Activated CD4-positive, alpha-beta T cell treated with anti-CD3 and anti-CD28 coated beads for 1 hour (primary cell): ENCODE results near the gene IFNA21.
"Not testable (repeated sequence)": the region's sequence is repeated elsewhere in the genome, so short reads cannot be mapped to it uniquely, and the experiment has no call there.

Experiments
- DNase-seq: peaks from one replicate; pipeline ENCODE4 v3.0.0-alpha.2; 2020

IFNA21 gene

DNA sequence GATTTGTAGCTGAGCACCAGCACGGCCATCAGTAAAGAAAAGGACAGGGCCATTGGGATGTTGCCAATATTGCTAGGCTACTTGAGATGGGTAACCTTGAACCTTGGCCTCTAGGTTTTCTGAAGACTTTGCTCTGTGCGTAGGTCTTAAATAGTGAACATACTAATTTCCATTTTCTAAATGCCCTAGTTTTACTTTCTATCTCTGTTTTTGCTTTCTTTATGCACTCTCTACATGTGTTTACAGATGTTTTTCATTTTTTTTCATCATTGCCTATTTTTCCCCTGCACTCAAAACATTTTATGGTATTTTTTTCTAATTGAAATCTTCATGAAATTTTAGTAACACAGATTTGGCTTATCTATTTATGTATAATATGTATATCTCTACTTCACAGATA is at the start of gene IFNA21:
Gene IFNA21 (minus strand): TSS at position 101 of the 400 bp plus-strand sequence. CDS start 48 bp downstream, at position 53.
- DNase-seq: not testable (repeated sequence)

DNA sequence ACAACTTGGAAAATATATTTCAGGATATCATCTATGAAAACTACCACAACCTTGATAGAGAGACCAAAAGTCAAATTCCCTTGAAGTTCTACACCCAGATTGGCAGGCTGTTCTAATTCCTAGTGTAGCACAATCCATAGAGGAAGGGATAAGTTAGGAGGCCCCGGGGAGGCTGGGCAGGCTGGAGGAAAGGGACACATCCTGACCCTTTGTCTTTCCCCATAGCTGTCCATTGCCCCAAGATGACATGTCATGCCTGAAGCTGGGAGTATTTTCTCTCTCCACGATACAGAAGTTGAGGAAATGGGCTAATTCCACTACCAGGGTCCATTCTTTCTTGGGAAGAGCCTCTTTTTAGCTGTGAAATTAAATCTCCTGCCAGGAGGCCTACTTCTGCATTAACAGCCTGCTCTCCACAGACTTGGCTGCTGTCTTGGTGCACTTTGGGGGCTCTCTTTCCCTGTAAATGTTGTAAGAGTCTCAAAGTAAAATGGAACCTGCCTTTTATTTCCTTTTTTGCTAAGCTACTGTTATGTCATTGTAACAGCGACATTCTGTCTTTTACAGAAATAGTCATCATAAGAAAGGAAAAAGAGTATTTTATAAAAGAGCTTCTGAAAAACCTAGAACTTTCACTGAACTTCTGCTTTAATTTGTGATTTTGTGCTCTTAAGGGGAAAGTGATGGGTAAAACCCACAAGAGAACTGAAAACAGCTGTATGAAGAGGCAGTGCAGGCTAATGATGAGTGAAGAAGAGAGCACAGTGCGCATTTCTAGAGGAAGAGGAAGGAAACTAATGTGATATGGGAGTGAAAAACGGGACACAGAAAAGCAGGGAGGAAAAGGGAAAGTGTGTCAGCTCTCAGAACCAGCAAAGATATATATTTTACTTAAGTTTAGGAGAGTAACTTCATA is 47.2 kb upstream of the IFNA21 start:
- not testable (repeated sequence) for DNase-seq

DNA sequence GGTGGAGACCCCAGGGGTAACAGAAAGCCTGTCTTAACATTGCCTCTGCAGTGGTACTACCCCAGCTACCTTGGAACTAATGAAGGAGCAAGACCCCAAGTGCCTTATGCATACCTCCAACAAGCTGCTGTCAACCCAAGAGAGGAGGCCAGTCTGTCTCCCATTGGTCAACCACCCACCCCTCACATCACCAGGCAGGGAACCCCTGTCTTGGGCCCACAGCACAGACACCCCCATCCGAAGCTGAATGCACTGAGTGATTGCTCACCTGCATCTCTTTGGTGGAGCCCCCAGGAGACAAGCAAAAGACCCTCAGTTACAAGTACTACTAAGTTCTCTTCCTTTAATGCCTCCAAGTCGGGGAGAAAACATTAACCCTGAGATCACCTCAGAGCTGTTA is 45.7 kb upstream of the IFNA21 start:
- not testable (repeated sequence) for DNase-seq

DNA sequence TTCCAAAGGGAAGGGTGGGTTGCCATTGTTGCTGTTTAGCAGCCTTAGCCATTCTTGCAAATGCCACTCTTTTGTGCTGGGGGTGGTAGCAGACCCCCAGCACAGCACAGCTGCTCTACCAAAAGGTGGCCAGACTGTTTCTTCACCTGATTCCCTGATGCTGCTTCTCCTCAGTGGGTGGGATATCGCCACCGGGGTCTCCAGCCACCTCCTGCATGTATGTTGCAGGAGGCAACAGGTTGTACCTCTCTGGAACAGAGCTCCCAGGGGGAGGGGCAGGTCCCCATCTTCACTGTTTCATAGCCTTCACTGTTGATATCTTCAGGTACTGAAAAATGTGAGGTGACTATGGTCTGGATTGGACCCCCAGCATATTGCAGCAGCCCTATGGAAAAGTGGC is 44.3 kb upstream of the IFNA21 start:
- DNase-seq: not testable (repeated sequence)

DNA sequence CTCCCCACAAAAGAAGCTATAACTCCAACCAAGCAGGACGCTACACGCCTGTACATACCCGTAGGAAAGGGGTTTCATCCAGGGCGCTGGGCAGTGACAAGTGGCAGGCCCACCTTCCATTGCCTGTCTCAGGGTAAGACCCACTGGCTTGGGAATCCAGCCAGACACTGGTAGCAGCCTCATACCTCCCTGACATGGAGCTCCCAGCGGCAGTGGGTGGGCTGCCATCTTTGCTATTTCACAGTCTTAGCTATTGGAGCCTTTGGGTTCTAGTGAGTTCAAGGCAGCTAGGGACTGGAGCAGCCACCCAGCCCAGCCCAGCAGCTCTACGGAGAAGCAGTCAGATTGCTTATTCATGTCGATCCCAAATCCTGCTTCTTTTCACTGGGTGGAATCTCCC is 43.9 kb upstream of the IFNA21 start:
- DNase-seq: no peak

DNA sequence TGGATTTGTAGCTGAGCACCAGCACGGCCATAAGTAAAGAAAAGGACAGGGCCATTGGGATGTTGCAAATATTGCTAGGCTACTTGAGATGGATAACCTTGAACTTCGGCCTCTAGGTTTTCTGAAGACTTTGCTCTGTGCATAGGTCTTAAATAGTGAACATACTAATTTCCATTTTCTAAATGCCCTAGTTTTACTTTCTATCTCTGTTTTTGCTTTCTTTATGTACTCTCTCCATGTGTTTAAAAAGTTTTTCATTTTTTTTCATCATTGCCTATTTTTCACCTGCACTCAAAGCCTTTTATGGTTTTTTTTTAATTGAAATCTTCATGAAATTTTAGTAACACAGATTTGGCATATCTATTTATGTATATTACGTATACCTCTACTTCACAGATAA is 40.6 kb upstream of the IFNA21 start, which contains the start of gene IFNA10:
Gene IFNA10 (minus strand): TSS at position 101 of the 400 bp plus-strand sequence. CDS start 46 bp downstream, at position 55.
- DNase-seq: not testable (repeated sequence)

DNA sequence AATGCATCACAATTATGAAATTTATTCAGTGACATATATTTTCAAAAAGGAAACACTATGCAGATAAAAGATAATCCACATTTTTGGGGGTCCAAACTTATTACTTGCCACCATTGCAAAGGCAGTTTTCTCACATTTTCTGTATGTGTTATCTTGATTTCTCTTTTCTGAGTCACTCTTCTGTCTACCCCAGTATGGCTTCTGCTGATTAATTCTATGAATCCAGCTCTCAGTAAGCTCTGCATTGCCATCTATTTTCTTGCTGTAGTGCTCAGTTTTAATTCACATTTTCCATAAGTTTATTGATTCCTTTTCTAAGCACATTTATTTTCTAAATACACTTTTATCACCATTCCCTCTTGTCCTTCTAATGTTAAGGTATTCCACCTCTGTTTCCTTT is 38.7 kb upstream of the IFNA21 start:
- no peak for DNase-seq

DNA sequence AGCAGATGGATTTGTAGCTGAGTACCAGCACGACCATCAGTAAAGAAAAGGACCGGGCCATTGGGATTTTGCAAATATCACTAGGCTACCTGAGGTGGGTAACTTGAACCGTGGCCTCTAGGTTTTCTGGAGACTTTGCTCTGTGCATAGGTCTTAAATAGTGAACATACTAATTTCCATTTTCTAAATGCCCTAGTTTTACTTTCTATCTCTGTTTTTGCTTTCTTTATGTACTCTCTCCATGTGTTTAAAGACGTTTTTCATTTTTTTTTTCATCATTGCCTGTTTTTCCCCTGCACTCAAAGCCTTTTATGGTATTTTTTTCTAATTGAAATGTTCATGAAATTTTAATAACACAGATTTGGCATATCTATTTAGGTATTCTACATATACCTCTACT is 35.6 kb upstream of the IFNA21 start, which contains the start of gene IFNA7:
Gene IFNA7 (minus strand): TSS at position 101 of the 400 bp plus-strand sequence. CDS start 40 bp downstream, at position 61.
- not testable (repeated sequence) for DNase-seq

DNA sequence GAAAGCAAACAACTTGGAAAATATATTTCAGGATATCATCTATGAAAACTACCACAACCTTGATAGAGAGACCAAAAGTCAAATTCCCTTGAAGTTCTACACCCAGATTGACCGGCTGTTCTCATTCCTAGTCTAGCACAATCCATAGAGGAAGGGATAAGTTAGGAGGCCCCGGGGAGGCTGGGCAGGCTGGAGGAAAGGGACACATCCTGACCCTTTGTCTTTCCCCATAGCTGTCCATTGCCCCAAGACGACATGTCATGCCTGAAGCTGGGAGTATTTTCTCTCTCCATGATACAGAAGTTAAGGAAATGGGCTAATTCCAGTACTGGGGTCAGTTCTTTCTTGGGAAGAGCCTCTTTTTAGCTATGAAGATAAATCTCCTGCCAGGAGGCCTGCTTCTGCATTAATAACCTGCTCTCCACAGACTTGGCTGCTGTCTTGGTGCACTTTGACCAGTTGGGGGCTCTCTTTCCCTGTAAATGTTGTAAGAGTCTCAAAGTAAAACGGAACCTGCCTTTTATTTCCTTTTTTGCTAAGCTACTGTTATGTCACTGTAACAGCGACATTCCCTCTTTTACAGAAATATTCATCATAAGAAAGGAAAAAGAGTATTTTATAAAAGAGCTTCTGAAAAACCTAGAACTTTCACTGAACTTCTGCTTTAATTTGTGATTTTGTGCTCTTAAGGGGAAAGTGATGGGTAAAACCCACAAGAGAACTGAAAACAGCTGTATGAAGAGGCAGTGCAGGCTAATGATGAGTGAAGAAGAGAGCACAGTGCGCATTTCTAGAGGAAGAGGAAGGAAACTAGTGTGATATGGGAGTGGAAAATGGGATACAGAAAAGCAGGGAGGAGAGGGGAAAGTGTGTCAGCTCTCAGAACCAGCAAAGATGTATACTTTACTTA is 28.7 kb upstream of the IFNA21 start:
- not testable (repeated sequence) for DNase-seq

DNA sequence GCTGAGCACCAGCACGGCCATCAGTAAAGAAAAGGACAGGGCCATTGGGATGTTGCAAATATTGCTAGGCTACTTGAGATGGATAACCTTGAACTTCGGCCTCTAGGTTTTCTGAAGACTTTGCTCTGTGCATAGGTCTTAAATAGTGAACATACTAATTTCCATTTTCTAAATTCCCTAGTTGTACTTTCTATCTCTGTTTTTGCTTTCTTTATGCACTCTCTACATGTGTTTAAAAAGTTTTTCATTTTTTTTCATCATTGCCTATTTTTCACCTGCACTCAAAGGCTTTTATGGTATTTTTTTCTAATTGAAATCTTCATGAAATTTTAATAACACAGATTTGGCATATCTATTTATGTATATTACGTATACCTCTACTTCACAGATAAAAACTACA is 21.0 kb upstream of the IFNA21 start, which contains the start of gene IFNA4:
Gene IFNA4 (minus strand): TSS at position 101 of the 400 bp plus-strand sequence. CDS start 56 bp downstream, at position 45.
- DNase-seq: not testable (repeated sequence)

DNA sequence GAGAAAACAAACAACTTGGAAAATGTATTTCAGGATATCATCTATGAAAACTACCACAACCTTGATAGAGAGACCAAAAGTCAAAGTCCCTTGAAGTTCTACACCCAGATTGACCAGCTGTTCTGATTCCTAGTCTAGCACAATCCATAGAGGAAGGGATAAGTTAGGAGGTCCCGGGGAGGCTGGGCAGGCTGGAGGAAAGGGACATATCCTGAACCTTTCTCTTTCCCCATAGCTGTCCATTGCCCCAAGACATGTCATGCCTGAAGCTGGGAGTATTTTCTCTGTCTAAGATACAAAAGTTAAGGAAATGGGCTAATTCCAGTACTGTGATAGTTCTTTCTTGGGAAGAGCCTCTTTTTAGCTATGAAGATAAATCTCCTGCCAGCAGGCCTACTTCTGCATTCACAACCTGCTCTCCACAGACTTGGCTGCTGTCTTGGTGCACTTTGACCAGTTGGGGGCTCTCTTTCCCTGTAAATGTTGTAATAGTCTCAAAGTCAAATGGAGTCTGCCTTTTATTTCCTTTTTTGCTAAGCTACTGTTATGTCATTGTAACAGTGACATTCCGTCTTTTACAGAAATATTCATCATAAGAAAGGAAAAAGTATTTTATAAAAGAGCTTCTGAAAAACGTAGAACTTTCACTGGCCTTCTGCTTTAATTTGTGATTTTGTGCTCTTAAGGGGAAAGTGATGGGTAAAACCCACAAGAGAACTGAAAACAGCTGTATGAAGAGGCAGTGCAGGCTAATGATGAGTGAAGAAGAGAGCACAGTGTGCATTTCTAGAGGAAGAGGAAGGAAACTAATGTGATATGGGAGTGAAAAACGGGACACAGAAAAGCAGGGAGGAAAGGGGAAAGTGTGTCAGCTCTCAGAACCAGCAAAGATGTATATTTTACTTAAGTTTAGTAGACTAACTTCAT is 16.6 kb upstream of the IFNA21 start:
- DNase-seq: not testable (repeated sequence)

DNA sequence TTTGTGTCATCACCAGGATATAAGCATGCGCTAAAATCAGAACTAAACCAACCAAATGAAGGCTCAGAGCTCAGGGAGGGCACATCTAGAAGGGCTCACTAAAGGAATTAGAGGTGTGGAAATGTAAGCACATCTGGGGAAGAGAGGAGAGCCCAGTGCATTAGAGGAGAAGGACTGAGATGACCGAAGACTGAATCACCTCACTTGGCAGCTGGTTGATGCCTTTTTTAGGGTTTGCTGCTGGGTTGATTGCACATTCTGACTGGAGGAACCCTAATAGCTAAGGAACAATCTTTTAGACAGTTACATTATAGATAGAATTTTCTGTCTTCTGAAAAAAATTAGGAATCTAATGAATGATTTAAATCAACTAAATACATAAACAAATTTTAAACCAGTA is 8.2 kb upstream of the IFNA21 start:
- no peak for DNase-seq

DNA sequence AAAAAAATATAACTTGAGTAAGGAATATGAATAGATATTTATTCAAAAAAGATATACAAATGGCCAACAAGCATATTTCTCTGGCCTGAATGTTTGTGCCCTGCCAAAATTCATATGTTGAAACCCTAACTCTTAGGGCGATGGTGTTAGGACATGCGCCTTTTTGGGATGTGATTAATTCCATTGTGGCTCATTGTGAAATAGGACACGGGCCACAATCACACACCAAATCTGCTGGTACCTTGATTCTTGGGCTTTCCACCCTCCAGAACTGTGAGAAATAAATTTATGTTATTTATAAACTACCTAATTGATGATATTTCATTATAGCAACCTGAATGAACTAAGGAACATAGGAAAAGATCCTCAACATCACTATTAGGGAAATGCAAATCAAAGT is 5.7 kb upstream of the IFNA21 start:
- no peak for DNase-seq

DNA sequence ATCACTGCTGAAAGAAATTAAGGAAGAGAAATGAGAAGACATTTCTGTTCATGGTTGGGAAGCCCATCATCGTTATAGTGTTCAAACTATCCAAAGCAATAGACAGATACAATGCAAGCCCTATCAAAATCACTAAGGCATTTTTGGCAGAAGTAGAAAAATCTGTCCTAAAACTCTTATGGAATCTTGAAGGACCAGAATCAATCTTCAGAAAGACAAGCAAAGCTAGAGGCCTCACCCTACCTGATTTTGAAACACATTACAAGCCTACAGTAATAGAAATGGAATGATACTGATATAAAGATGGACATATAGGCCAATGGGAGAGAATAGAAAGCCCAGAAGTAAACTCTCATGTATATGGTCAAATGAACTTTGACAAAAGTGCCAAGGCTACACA is 4.9 kb upstream of the IFNA21 start:
- DNase-seq: no peak

DNA sequence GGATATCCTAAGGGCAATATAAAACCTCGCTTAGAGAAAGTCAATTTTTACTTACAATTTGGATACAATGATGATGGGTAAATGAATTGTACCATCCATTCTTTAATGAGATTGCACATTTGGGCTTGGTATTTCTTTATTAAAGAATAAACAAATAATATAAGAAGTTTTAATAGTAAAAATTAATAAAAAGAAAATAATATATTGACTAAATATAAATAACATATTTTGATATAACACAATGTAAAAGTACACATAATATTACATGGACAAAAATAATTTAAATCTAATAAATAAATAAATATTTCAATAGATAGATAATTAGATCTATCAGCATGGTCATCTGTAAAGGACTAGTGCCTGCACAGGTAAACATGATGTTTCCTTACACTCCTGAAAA is 944 bp downstream of the IFNA21 start:
- DNase-seq: no peak

DNA sequence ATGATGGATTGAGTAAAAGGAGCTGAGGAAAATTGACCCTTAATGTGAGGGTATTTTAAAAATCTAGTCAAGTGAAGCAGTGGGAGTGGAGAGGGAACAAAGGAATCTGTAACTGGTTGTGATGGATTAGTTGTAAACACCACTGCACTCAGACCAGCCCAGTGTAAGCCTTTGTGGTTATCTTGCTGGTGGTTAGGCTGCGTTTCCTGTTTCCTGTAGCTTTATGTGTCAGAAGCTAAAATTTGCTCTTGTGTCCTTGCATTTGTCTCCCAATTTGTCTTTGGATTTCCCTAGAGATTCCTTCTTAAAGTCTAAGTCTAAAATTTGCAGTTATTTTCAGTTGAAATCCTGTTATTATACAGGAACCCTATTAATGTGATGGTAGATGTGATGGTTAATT is 6.3 kb downstream of the IFNA21 start:
- no peak for DNase-seq

DNA sequence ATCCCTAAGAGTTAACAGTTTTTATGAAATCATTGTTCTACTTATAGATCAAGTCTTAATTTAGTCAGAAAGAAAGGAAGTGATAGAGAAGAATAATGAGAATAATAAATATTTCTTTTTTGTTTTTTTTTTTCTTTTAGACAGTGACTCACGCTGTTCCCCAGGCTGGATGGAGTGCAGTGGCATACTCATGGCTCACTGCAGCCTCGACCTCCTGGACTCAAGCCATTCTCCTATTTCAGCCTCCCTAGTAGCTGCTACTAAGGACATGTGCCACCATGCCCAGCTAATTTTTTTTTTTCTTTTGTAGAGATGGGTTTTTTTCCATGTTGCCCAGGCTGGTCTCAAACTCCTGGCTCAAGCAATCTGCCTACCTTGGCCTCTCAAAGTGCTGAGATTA is 11.0 kb downstream of the IFNA21 start:
- DNase-seq: no peak

DNA sequence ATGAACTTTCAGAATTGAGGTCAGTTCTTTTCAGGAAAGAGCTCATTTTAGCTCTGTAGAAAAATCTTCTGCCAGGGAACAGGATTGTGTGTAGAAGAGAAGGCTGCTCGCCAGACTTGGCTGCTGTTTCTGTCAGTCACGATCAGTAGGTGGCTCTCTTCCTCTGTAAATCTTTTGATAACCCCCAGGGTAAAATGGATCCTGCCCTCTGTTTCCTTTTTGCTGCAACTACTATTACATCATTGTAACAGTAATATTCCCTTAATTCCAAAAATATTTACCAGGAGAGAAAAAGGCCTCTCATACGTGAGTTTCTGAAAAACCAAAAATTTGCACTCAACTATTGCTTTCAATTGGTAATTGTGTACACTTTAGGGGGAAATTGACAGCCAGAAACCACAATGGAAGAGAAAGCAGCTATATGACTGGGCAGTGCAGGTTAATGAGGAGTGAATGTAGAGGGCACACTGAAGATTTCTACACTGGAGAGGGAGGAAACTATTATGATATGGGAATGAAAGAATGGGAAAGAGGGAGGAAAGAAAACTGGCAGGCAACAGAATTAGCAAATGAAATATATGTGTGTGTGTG is 12.3 kb downstream of the IFNA21 start:
- DNase-seq: no peak

DNA sequence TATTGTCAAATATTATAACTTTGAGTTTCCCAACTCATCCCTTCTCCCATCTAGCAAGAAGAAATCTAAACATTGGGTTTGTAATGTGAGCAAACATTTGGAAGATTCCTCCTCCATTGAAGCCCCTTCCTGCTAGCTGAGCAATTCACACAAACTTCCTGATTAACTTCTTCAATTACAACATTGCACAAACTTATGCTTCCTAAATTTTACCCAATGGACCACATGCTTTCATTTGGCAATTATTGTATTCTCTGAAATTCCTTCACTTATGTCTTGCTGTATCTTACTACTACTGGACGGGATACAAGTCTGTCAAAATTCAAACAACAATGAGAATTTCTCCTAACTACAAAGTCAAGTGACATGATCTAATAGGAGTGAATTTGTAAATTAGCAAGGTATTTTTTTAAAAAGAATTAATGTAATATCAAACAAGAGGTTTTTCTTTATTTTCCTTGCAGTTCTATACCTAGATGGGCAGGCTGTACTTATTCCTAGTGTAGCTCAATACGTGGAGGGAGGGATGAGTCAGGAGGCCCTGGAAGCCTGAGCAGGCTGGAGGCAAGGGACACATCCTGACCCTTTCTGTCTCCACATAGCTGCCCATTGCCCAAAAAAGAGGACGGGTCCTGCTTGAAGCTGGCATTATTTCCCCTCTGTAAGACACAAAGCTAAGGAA is 13.0 kb downstream of the IFNA21 start:
- DNase-seq: no peak

DNA sequence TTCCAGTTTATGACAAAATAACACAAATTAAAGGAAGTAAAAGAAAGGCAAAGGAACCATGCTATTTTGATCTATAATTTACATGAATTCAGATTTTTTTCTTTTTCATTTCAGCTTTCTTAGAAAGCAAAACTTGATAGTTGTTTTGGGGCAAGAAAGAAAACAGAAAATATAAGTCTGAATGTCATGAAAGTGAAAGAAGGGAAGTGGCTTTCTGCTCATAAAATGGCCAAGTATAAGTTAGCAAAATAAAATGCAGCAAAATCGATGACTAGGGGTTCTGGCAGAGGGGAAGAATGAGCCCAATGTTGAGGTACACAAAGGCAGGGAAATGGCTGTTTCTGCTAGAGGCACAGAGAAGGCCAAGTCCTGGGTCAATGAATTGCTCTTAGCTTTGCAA is 21.9 kb downstream of the IFNA21 start:
- DNase-seq: no peak

DNA sequence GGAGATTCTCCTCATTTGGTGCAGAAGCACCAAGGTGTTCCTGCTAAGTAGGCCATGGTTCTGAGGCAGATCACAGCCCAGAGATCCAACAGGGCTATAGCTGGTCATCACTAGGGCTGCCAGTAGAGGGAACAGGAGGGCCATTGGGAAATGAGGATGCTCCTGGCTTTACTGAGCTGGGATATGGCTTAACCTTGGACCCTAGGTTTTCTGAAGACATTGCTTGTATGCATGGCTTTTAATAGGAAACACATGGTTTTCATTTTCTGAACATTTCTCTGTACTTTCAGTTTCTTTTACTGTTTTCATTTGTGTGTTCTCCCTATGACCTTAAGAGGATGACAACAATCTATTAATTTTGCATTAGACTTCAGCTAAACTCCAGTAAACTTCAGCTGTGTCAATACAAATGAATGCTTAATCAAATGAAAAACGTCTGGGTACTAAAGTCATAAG is 25.0 kb downstream of the IFNA21 start, which contains the start of gene IFNW1:
Gene IFNW1 (minus strand): TSS at position 406 of the 456 bp plus-strand sequence. CDS start 262 bp downstream, at position 144.
- no peak for DNase-seq
